Measurements from ENCODE around the gene MLN. TPM values are rescaled to one million over a fixed set of nuclear protein-coding genes. Genes with fewer than 3 reads are reported as not detected.

Gene MLN
- total and polyA plus RNA-seq, 2 of the 4 experiments (the other 2 are of a cell fraction), result not detected

GRCh38 chr6:33748841-33749240, 55.0 kb downstream of the MLN start:
- Histone ChIP-seq H3K9me3 (ENCODE audit: control insufficient read depth, insufficient read depth, low read length) (no peaks in the 10 kb centered on the region), H3K4me1 (ENCODE audit: control insufficient read depth, insufficient read depth, low read length) (peaks cover 42% of the 10 kb centered on the region), H3K56ac (ENCODE audit: extremely low read depth, insufficient read depth, low read length) (no peak overlapping the region), H3K14ac (replicated peaks; ENCODE audit: low read depth, low read length) (no peak overlapping the region), H3K9ac (ENCODE audit: low read depth, low read length) (no peak overlapping the region), H3K4me2 (ENCODE audit: low read depth, low read length) (no peak overlapping the region), H2BK20ac (ENCODE audit: low read depth, low read length) (no peak overlapping the region), H2AFZ (replicated peaks; ENCODE audit: low read length, poor library complexity) (no peak overlapping the region), H2BK15ac (ENCODE audit: low read depth, low read length) (no peak overlapping the region), H3K4ac (ENCODE audit: low read depth, low read length) (no peak overlapping the region), H3K18ac (ENCODE audit: low read depth, low read length) (no peak overlapping the region), H3K27ac (ENCODE audit: insufficient read depth, low read length) (no peak overlapping the region), H2BK5ac (ENCODE audit: low read depth, low read length, poor library complexity, severe bottlenecking) (no peak overlapping the region), H3K79me1 (ENCODE audit: low read depth in 1 of 2, low read length in 2 of 2) (no peaks in the 10 kb centered on the region; a peak in 1 of 4 replicates), H4K8ac (ENCODE audit: low read depth in 2 of 2, low read length in 2 of 2) (no peak overlapping the region), H2BK120ac (ENCODE audit: low read depth, low read length) (no peak overlapping the region), H3K9me1 (ENCODE audit: insufficient read depth, low read length) (peaks cover 10% of the 10 kb centered on the region), H4K91ac (ENCODE audit: insufficient read depth, low read depth, low read length) (no peak overlapping the region), H2AK9ac (replicated peaks; ENCODE audit: low read depth, low read length, poor library complexity) (peak overlapping the region; percentile 9), H3K36me3 (ENCODE audit: control insufficient read depth, insufficient read depth, low read length) (no peaks in the 10 kb centered on the region), H4K5ac (ENCODE audit: low read depth, low read length) (no peak overlapping the region), H3K4me3 (ENCODE audit: insufficient read depth, low read depth, low read length) (no peak overlapping the region), H2AK5ac (ENCODE audit: low read depth, low read length) (no peak overlapping the region), H4K20me1 (ENCODE audit: insufficient read depth, low read length) (peaks cover 3% of the 10 kb centered on the region; the same call in 1 of the 2 replicates), H3K23ac (ENCODE audit: low read depth, low read length) (no peak overlapping the region), H3K27me3 (ENCODE audit: control insufficient read depth, insufficient read depth, low read length) (no peaks in the 10 kb centered on the region)
- BruUV-seq (replicated peaks), result no TSS peak
- intact Hi-C loops (cut with micrococcal nuclease), result no loop called here
- dilution Hi-C loops (cut with HindIII; ENCODE audit: low sequenced_read_pairs, unreplicated experiment), result no loop called here
- in situ Hi-C loops (cut with MboI; ENCODE audit: low sequenced_read_pairs), result no loop called here
- ATAC-seq (ENCODE audit: low read depth), result no peak
- WGBS, 2 experiments (ENCODE audit: extremely low coverage in 2 of 2, insufficient read length in 1 of 2), result no CpG with 5 or more reads among the region's 4 CpGs
- TF ChIP-seq MXI1 (IDR thresholded peaks at IDR 0.05; ENCODE audit: borderline replicate concordance, low read depth, low read length) (no peak), RFX5 (IDR thresholded peaks at IDR 0.05; ENCODE audit: low read depth, low read length) (no peak), MAFK (IDR thresholded peaks at IDR 0.05; ENCODE audit: low read depth, low read length) (no peak), MAZ (IDR thresholded peaks at IDR 0.05; ENCODE audit: borderline replicate concordance, low read depth, low read length) (no peak), RAD21 (IDR thresholded peaks at IDR 0.05; ENCODE audit: low read length) (no peak), RCOR1 (IDR thresholded peaks at IDR 0.05; ENCODE audit: insufficient replicate concordance, low read length) (no peak), BHLHE40 (IDR thresholded peaks at IDR 0.05; ENCODE audit: low read depth, low read length) (no peak), NFE2L2 (IDR thresholded peaks at IDR 0.05; ENCODE audit: low read depth, low read length) (no peak), CHD1 (IDR thresholded peaks at IDR 0.05; ENCODE audit: low read depth, low read length) (no peak), POLR2A (IDR thresholded peaks at IDR 0.05; ENCODE audit: low read depth, low read length) (no peak), CEBPB (IDR thresholded peaks at IDR 0.05; ENCODE audit: low read depth, low read length) (no peak), SMC3 (IDR thresholded peaks at IDR 0.05; ENCODE audit: low read depth, low read length) (no peak)
- TF ChIP-seq, protein P1, sequence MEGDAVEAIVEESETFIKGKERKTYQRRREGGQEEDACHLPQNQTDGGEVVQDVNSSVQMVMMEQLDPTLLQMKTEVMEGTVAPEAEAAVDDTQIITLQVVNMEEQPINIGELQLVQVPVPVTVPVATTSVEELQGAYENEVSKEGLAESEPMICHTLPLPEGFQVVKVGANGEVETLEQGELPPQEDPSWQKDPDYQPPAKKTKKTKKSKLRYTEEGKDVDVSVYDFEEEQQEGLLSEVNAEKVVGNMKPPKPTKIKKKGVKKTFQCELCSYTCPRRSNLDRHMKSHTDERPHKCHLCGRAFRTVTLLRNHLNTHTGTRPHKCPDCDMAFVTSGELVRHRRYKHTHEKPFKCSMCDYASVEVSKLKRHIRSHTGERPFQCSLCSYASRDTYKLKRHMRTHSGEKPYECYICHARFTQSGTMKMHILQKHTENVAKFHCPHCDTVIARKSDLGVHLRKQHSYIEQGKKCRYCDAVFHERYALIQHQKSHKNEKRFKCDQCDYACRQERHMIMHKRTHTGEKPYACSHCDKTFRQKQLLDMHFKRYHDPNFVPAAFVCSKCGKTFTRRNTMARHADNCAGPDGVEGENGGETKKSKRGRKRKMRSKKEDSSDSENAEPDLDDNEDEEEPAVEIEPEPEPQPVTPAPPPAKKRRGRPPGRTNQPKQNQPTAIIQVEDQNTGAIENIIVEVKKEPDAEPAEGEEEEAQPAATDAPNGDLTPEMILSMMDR (conservative IDR thresholded peaks at IDR 0.05; ENCODE audit: low read depth, low read length), result no peak
- ChIA-PET CTCF (interaction anchor here (2.5 kb wide), 1 partner anchor 22 kb away, joined by 10 read pairs; no protein-coding TSS in a partner anchor), POLR2A (ENCODE audit: unreplicated experiment) (no interaction called here)
- no peak for DNase-seq
